HepG2 (cell line): ENCODE data around the gene NFATC4. TPM values are rescaled to one million over a fixed set of nuclear protein-coding genes. Genes with fewer than 3 reads are reported as not detected.

Experiments
- ADNP ChIP-seq: sonication (generic); formaldehyde crosslinking; IDR thresholded peaks from 2 replicates; pipeline ENCODE4 v1.4.0; 2020; ENCODE audit warnings: missing genetic modification reagents
- CHD2 ChIP-seq: IDR thresholded peaks from 2 replicates; pipeline ENCODE4 v1.6.1; 2011; ENCODE audit warnings: low read depth, low read length, improper control_type of control experiment
- DNMT1 ChIP-seq: sonication (generic); formaldehyde crosslinking; IDR thresholded peaks from 2 replicates; pipeline ENCODE4 v1.5.1; 2020; ENCODE audit warnings: mild to moderate bottlenecking, missing genetic modification reagents
- ELF4 ChIP-seq: sonication (generic); formaldehyde crosslinking; IDR thresholded peaks from 2 replicates; pipeline ENCODE4 v1.5.0; 2020; ENCODE audit warnings: missing genetic modification reagents, mild to moderate bottlenecking, moderate library complexity, borderline replicate concordance
- LRRFIP1 ChIP-seq: sonication (generic); formaldehyde crosslinking; conservative IDR thresholded peaks from 2 replicates; pipeline ENCODE4 v1.4.0; 2020; ENCODE audit warnings: missing genetic modification reagents
- NCOA1 ChIP-seq: sonication (generic); formaldehyde crosslinking; IDR thresholded peaks from 2 replicates; pipeline ENCODE4 v1.9.0; 2021; ENCODE audit warnings: missing genetic modification reagents
- NFATC3 ChIP-seq: sonication (generic); formaldehyde crosslinking; IDR thresholded peaks from 2 replicates; pipeline ENCODE4 v1.5.1; 2020; ENCODE audit warnings: mild to moderate bottlenecking, missing genetic modification reagents
- PCBP2 ChIP-seq: fragments of 200-400 bp; formaldehyde crosslinking; optimal IDR thresholded peaks from 2 replicates; pipeline ENCODE3; 2018; ENCODE audit warnings: low read length, low read depth; ENCODE audit not compliant: poor library complexity, severe bottlenecking
- SMAD3 ChIP-seq: sonication (generic); formaldehyde crosslinking; IDR thresholded peaks from 2 replicates; pipeline ENCODE4 v1.4.0; 2020; ENCODE audit warnings: missing genetic modification reagents
- SNRNP70 ChIP-seq: fragments of 200-400 bp; formaldehyde crosslinking; IDR thresholded peaks from 2 replicates; pipeline ENCODE4 v1.6.1; 2017; ENCODE audit warnings: mild to moderate bottlenecking, low read depth, low read length, moderate library complexity
- ZFP90 ChIP-seq: sonication (generic); formaldehyde crosslinking; IDR thresholded peaks from 2 replicates; pipeline ENCODE4 v1.8.0; 2022; ENCODE audit warnings: missing genetic modification reagents, mild to moderate bottlenecking, inconsistent platforms, borderline replicate concordance
- ZNF160 ChIP-seq: sonication (generic); formaldehyde crosslinking; IDR thresholded peaks from 2 replicates; pipeline ENCODE4 v1.8.0; 2022; ENCODE audit warnings: mild to moderate bottlenecking, inconsistent platforms, missing genetic modification reagents
- ZNF646 ChIP-seq: sonication (generic); formaldehyde crosslinking; IDR thresholded peaks from 2 replicates; pipeline ENCODE4 v1.9.0; 2021; ENCODE audit warnings: mild to moderate bottlenecking, missing genetic modification reagents
- polyA plus RNA-seq, 8 experiments: library from polyadenylated mRNA; depleted of rRNA in 3 of 8; stranded (reverse) in 7 of 8; unstranded in 1 of 8; fragments of >200 nt; fragmentation: Illumina TruSeq in 4 of 8; extraction: Trizol in 4 of 8; gene quantifications; 2 replicates each; pipeline versions ENCODE4 v1.2.1 to v1.2.3, GENCODE V29; 2011 to 2016; ENCODE audit warnings: low read depth in 4 of 8, missing spikeins in 1 of 8, mixed read lengths in 1 of 8; ENCODE audit not compliant: insufficient read depth in 1 of 8
- total RNA-seq, 5 experiments: library from RNA; depleted of rRNA; stranded (reverse); fragments of >200 nt; fragmentation: Illumina TruSeq; extraction: Trizol; gene quantifications; 2 replicates each; pipeline ENCODE4 v1.2.3, GENCODE V29; 2016; ENCODE audit warnings: low read depth in 1 of 5
- TF ChIP-seq, protein P1 (sequence below): sonication (generic); formaldehyde crosslinking; IDR thresholded peaks from 2 replicates; pipeline ENCODE4 v1.5.0; 2020; ENCODE audit warnings: mild to moderate bottlenecking, missing genetic modification reagents
- TF ChIP-seq, protein P2 (sequence below): sonication (generic); formaldehyde crosslinking; IDR thresholded peaks from 2 replicates; pipeline ENCODE4 v1.8.0; 2022; ENCODE audit warnings: mild to moderate bottlenecking, missing genetic modification reagents; ENCODE audit not compliant: insufficient replicate concordance

Gene NFATC4
- total and polyA plus RNA-seq, 2 of the 13 experiments (the other 11 are each of a cell fraction or from before 2014, with no cell fraction given), result 0.04 to 0.15 TPM

DNA sequence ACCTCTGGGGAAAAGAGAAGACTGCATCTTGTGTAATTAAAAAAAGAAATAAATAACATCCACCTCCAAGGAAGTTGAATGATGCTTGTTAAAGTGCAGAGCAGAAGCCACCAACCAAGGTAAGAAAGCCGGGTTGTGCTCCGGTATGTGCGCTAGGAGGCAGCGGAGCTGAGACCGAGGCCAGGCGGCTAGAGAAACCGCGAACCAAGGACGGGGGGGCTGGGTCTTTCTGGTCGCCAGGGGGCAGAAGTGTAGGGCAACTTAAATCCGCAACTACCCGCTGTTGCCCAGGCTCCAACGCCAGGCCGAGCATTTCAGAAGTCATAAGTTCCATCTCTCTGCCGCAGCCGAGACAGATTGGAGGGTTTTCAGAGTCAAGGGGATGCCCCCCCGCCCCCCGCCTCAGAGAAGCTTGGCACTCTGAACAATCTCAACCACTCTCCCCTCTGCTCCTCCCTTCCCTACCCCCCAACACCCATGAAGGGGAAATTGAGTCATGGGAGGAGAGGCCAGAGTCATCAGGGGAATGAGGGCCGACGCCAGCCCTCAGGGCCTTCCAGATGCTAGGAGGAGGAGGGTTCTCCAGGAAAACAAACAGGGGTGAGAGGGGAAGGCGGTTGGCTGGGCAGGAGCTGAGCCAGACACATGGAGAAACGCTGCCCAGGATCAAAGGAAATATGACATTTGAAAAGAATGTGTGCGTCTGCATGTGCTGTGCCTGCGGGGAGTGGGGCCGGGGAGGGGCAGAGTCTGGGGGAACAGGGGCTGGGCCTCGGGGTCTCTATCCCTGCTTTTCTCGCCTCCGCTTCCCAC is 2.2 kb upstream of the NFATC4 start (continued):
- TF ChIP-seq LRRFIP1 (no peak), SNRNP70 (no peak), DNMT1 (peak; percentile 96), ADNP (CRISPR knock-in tag) (peak; percentile 75), ELF4 (CRISPR knock-in tag) (no peak), ZNF160 (CRISPR knock-in tag) (peak; percentile 88; the same call in 1 of the 2 replicates), NFATC3 (peak; percentile 72; the same call in 1 of the 2 replicates), SMAD3 (CRISPR knock-in tag) (peak; percentile 97), NCOA1 (CRISPR knock-in tag) (no peak; the same call in 1 of the 2 replicates), ZNF646 (no peak), PCBP2 (peak; percentile 87), CHD2 (peak; percentile 21; the same call in 1 of the 2 replicates), ZFP90 (peak; percentile 89)
- TF ChIP-seq, protein P1, sequence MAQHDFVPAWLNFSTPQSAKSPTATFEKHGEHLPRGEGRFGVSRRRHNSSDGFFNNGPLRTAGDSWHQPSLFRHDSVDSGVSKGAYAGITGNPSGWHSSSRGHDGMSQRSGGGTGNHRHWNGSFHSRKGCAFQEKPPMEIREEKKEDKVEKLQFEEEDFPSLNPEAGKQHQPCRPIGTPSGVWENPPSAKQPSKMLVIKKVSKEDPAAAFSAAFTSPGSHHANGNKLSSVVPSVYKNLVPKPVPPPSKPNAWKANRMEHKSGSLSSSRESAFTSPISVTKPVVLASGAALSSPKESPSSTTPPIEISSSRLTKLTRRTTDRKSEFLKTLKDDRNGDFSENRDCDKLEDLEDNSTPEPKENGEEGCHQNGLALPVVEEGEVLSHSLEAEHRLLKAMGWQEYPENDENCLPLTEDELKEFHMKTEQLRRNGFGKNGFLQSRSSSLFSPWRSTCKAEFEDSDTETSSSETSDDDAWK (CRISPR knock-in tag), result no peak
- TF ChIP-seq, protein P2, sequence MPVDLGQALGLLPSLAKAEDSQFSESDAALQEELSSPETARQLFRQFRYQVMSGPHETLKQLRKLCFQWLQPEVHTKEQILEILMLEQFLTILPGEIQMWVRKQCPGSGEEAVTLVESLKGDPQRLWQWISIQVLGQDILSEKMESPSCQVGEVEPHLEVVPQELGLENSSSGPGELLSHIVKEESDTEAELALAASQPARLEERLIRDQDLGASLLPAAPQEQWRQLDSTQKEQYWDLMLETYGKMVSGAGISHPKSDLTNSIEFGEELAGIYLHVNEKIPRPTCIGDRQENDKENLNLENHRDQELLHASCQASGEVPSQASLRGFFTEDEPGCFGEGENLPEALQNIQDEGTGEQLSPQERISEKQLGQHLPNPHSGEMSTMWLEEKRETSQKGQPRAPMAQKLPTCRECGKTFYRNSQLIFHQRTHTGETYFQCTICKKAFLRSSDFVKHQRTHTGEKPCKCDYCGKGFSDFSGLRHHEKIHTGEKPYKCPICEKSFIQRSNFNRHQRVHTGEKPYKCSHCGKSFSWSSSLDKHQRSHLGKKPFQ (CRISPR knock-in tag), result no peak
